IMR-90 (cell line): ENCODE data around the gene PDZD2. TPM values are rescaled to one million over a fixed set of nuclear protein-coding genes. Genes with fewer than 3 reads are reported as not detected.

ENCODE experiments used
- ATAC-seq: fragments of 200-7000 bp; cut with Tn5 transposase; 2 replicates; pipeline ENCODE4 v1.9.1; 2020; ENCODE audit warnings: low read depth, mild to moderate bottlenecking, moderate library complexity
- BruUV-seq: library from RNA; stranded (reverse); fragments of 400-500 nt; replicated peaks from 2 replicates; lab custom pipeline; 2021; lab: Mats Ljungman, UMichigan
- CTCF ChIA-PET: fragments of 300-600 bp; formaldehyde crosslinking; extraction: SDS; loops from one replicate; lab custom pipeline; 2021; ENCODE audit warnings: antibody characterized with exemption; lab: Yijun Ruan, JAX
- POLR2A ChIA-PET: fragments of 300-600 bp; sonication (Branson Sonifier 250); formaldehyde crosslinking; loops from one replicate; lab custom pipeline; 2022; ENCODE audit warnings: antibody characterized with exemption; ENCODE audit not compliant: unreplicated experiment; lab: Charles Lee
- DNase-seq: peaks from one replicate; pipeline ENCODE4 v3.0.0; 2013
- H2AFZ ChIP-seq: replicated peaks from 2 replicates; pipeline ENCODE3; 2013; ENCODE audit warnings: low read length, mild to moderate bottlenecking; ENCODE audit not compliant: poor library complexity
- H2AK5ac ChIP-seq: 2 replicates; pipeline ENCODE4 v1.6.1; 2013; ENCODE audit warnings: low read depth, low read length, inconsistent platforms
- H2AK9ac ChIP-seq: replicated peaks from 2 replicates; pipeline ENCODE3; 2013; ENCODE audit warnings: mild to moderate bottlenecking, low read depth, low read length, moderate library complexity; ENCODE audit not compliant: poor library complexity
- H2BK120ac ChIP-seq: 2 replicates; pipeline ENCODE4 v1.6.1; 2013; ENCODE audit warnings: low read depth, low read length, inconsistent platforms
- H2BK15ac ChIP-seq: 3 replicates; pipeline ENCODE4 v1.6.1; 2013; ENCODE audit warnings: low read depth, low read length, inconsistent platforms
- H2BK20ac ChIP-seq: 2 replicates; pipeline ENCODE4 v1.6.1; 2013; ENCODE audit warnings: low read depth, mild to moderate bottlenecking, inconsistent platforms, low read length, moderate library complexity
- H2BK5ac ChIP-seq: 2 replicates; pipeline ENCODE4 v1.6.1; 2013; ENCODE audit warnings: mild to moderate bottlenecking, low read depth, low read length, inconsistent platforms; ENCODE audit not compliant: poor library complexity, severe bottlenecking
- H3K14ac ChIP-seq: replicated peaks from 2 replicates; pipeline ENCODE4 v1.6.1; 2013; ENCODE audit warnings: low read depth, low read length, inconsistent platforms
- H3K18ac ChIP-seq: 2 replicates; pipeline ENCODE4 v1.6.1; 2013; ENCODE audit warnings: low read depth, low read length, control low read depth
- H3K23ac ChIP-seq: 2 replicates; pipeline ENCODE4 v1.6.1; 2013; ENCODE audit warnings: low read depth, low read length, inconsistent platforms
- H3K27ac ChIP-seq: 2 replicates; pipeline ENCODE4 v1.5.1; 2013; ENCODE audit warnings: mild to moderate bottlenecking, control low read depth, low read length; ENCODE audit not compliant: insufficient read depth
- H3K27me3 ChIP-seq: 2 replicates; pipeline ENCODE4 v1.6.1; 2013; ENCODE audit warnings: low read length; ENCODE audit not compliant: control insufficient read depth, insufficient read depth
- H3K36me3 ChIP-seq: 2 replicates; pipeline ENCODE4 v1.6.1; 2013; ENCODE audit warnings: low read length, mixed read lengths; ENCODE audit not compliant: control insufficient read depth, insufficient read depth
- H3K4ac ChIP-seq: 2 replicates; pipeline ENCODE4 v1.6.1; 2013; ENCODE audit warnings: low read depth, low read length, inconsistent platforms
- H3K4me1 ChIP-seq: 2 replicates; pipeline ENCODE4 v1.6.1; 2013; ENCODE audit warnings: low read length, mixed read lengths; ENCODE audit not compliant: control insufficient read depth, insufficient read depth
- H3K4me2 ChIP-seq: 2 replicates; pipeline ENCODE4 v1.6.1; 2013; ENCODE audit warnings: low read depth, mild to moderate bottlenecking, control low read depth, low read length, moderate library complexity
- H3K4me3 ChIP-seq: 2 replicates; pipeline ENCODE4 v1.5.1; 2013; ENCODE audit warnings: low read depth, mild to moderate bottlenecking, control low read depth, low read length, moderate library complexity; ENCODE audit not compliant: insufficient read depth
- H3K56ac ChIP-seq: 2 replicates; pipeline ENCODE4 v1.6.1; 2013; ENCODE audit warnings: low read length, inconsistent platforms; ENCODE audit not compliant: insufficient read depth; ENCODE audit errors: extremely low read depth
- H3K79me1 ChIP-seq, 2 experiments: 2 replicates each; pipeline ENCODE4 v1.6.1; 2013; ENCODE audit warnings: low read length in 2 of 2, inconsistent platforms in 1 of 2, low read depth in 1 of 2
- H3K9ac ChIP-seq: 2 replicates; pipeline ENCODE4 v1.6.1; 2013; ENCODE audit warnings: low read depth, low read length, control low read depth
- H3K9me1 ChIP-seq: 2 replicates; pipeline ENCODE4 v1.6.1; 2013; ENCODE audit warnings: low read length, inconsistent platforms; ENCODE audit not compliant: insufficient read depth
- H3K9me3 ChIP-seq: 2 replicates; pipeline ENCODE4 v1.6.1; 2013; ENCODE audit warnings: low read length; ENCODE audit not compliant: control insufficient read depth, insufficient read depth
- H4K20me1 ChIP-seq: 2 replicates; pipeline ENCODE4 v1.6.1; 2013; ENCODE audit warnings: low read length, inconsistent platforms; ENCODE audit not compliant: insufficient read depth
- H4K5ac ChIP-seq: 2 replicates; pipeline ENCODE4 v1.6.1; 2013; ENCODE audit warnings: mild to moderate bottlenecking, low read depth, low read length, control low read depth
- H4K8ac ChIP-seq, 2 experiments: 2 replicates each; pipeline ENCODE4 v1.6.1; 2013; ENCODE audit warnings: low read depth in 2 of 2, low read length in 2 of 2, control low read depth in 1 of 2, inconsistent platforms in 1 of 2
- H4K91ac ChIP-seq: 2 replicates; pipeline ENCODE4 v1.6.1; 2013; ENCODE audit warnings: low read depth, low read length, inconsistent platforms; ENCODE audit not compliant: insufficient read depth
- CEBPB ChIP-seq: IDR thresholded peaks from 2 replicates; pipeline ENCODE4 v1.6.1; 2012; ENCODE audit warnings: low read depth, low read length, improper control_type of control experiment
- WGBS, 2 experiments: methylation state at CpG; one replicate each; pipeline versions ENCODE4 v1.1.5 to v1.1.7; 2013; ENCODE audit warnings: missing lambda C conversion rate in 2 of 2; ENCODE audit not compliant: insufficient read length in 1 of 2; ENCODE audit errors: extremely low coverage in 2 of 2; 5-methylcytosine and 5-hydroxymethylcytosine counted together
- dilution Hi-C: fragments of 300-500 bp; cut with HindIII; formaldehyde crosslinking; loops from one replicate; pipeline ENCODE4 v1.14.3; 2018; ENCODE audit warnings: low sequenced_read_pairs; ENCODE audit not compliant: unreplicated experiment
- in situ Hi-C: fragments of 300-500 bp; cut with MboI; formaldehyde crosslinking; loops from 3 replicates; pipeline ENCODE4 v1.14.3; 2019; ENCODE audit warnings: low sequenced_read_pairs, inconsistent platforms, mixed read lengths
- intact Hi-C: fragments of 100-400 bp; cut with micrococcal nuclease; formaldehyde crosslinking; loops from 2 replicates; pipeline ENCODE4 v1.10.0; 2022
- polyA plus RNA-seq, 3 experiments: library from polyadenylated mRNA; depleted of rRNA; stranded (reverse); fragments of >200 nt; gene quantifications; 2 replicates each; pipeline ENCODE4 v1.2.3, GENCODE V29; 2012; ENCODE audit warnings: low replicate concordance in 1 of 3
- total RNA-seq: library from RNA; depleted of rRNA; stranded (reverse); fragments of >200 nt; gene quantifications from 2 replicates; pipeline ENCODE4 v1.2.3, GENCODE V29; 2012

PDZD2 gene
- total and polyA plus RNA-seq, 2 of the 4 experiments (the other 2 are of a cell fraction) = under 0.01 to 0.02 TPM

DNA sequence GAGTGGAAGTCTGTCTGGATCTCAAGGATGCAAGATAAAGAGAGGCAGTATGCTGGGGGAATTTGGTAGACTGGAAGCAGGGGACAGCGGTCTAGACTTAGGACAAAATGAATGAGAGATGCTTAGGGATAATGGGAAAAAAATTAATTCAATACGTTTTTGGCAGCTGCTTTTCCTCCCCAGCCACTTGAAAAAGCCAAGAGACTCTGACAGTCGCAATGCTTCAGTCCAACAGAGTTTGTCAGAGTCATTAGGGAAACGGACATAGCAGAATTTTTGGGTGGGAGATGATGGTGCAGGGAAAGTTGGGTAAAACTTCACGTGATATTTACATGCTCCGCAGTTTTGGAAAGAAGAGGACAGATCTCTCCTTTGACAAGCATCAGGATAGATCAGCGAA is 405.5 kb downstream of the PDZD2 start:
- Histone ChIP-seq H3K4me2 (peak overlapping the region; percentile 13; the same call in 1 of the 2 replicates), H3K4ac (no peak overlapping the region), H2AK9ac (no peak overlapping the region), H4K20me1 (no peaks in the 10 kb centered on the region), H3K36me3 (no peaks in the 10 kb centered on the region), H3K27ac (no peak overlapping the region), H2BK5ac (no peak overlapping the region), H3K4me1 (no peaks in the 10 kb centered on the region; the same call in 1 of the 2 replicates), H3K27me3 (peaks cover 32% of the 10 kb centered on the region), H3K14ac (no peak overlapping the region), H4K8ac (no peak overlapping the region), H3K23ac (no peak overlapping the region), H3K4me3 (no peak overlapping the region), H3K18ac (no peak overlapping the region), H3K9ac (no peak overlapping the region), H2BK20ac (no peak overlapping the region), H3K56ac (no peak overlapping the region), H2AK5ac (no peak overlapping the region), H2BK15ac (no peak overlapping the region), H3K9me1 (no peaks in the 10 kb centered on the region; the same call in 1 of the 2 replicates), H3K79me1 (no peaks in the 10 kb centered on the region), H4K5ac (no peak overlapping the region), H2AFZ (no peak overlapping the region), H4K91ac (no peak overlapping the region), H3K9me3 (peaks cover 6% of the 10 kb centered on the region; the same call in 1 of the 2 replicates), H2BK120ac (no peak overlapping the region)
- no peak for TF ChIP-seq CEBPB
- dilution Hi-C loops (no loop called here), in situ Hi-C loops (no loop called here), intact Hi-C loops (no loop called here)
- no TSS peak for BruUV-seq
- DNase-seq (no peak), ATAC-seq (no peak; the same call in 1 of the 2 replicates)
- ChIA-PET POLR2A (no interaction called here), CTCF (no interaction called here)
- WGBS, 2 experiments = 0% methylated on average over 1 of the region's 7 CpGs; no CpG with 5 or more reads in 1 of the 2 experiments
